D341Med (cell line): ENCODE measurements around the gene LAMB1.

ENCODE experiments used
- DNase-seq: peaks from one replicate; pipeline ENCODE4 v3.0.0; 2012; ENCODE audit warnings: low spot score

The LAMB1 gene

GRCh38 chr7:107998660-107999480 lies 4.1 kb downstream of the LAMB1 start:
- DNase-seq, result no peak

- no peak for DNase-seq
Measured at GRCh38 chr7:107998150-107998549, 4.8 kb downstream of the LAMB1 start.

GRCh38 chr7:107996072-107996882 lies 6.7 kb downstream of the LAMB1 start:
- no peak for DNase-seq

GRCh38 chr7:107995184-107996071 lies 7.5 kb downstream of the LAMB1 start:
- no peak for DNase-seq

DNA sequence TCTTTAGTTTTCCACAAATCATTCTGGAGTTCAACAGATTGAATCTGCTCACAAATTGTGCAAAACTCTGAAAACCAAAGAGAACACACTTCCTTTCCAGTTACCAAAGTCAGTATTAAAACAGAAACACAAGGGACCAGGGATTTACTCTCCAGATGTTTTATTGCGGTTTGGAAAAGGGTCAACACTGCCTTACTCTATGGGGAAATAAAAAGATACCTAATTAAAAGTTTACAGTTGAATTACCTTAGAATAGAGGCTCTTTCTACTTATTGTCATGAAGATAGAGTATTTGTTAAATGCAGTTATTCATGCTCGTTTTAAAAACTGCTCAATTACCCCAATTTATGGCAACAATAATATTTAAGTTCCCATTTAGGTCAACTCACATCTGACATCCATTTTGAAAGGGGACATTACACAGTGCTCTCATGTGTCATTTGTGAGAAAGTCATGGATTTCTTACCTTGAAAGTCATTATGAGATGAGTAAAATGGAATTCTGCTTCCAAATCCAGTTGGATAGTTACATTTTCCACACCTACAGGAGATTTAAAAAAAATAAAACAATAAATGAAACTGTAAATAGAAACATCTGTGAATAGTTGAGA lies 8.4 kb downstream of the LAMB1 start:
- no peak for DNase-seq

DNA sequence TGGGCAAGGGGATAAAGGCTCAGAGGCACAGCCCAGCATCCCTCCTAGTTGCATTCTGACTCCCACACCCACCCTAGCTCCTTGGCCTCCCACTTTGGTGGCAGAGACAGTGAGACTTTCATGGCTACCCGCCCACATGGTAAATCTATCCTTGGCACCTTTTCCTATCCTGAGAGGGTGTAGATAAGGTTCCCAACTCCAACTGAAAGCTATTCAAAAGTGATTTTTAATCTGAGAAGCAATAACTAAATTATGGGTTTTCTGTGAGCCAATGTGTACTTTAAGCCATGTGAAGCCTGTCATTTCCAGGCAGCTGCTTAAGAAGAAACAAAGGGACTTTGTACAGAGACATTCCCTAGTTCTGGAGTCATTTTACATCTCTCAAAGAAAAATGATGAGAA lies 9.1 kb downstream of the LAMB1 start:
- DNase-seq, result no peak

DNA sequence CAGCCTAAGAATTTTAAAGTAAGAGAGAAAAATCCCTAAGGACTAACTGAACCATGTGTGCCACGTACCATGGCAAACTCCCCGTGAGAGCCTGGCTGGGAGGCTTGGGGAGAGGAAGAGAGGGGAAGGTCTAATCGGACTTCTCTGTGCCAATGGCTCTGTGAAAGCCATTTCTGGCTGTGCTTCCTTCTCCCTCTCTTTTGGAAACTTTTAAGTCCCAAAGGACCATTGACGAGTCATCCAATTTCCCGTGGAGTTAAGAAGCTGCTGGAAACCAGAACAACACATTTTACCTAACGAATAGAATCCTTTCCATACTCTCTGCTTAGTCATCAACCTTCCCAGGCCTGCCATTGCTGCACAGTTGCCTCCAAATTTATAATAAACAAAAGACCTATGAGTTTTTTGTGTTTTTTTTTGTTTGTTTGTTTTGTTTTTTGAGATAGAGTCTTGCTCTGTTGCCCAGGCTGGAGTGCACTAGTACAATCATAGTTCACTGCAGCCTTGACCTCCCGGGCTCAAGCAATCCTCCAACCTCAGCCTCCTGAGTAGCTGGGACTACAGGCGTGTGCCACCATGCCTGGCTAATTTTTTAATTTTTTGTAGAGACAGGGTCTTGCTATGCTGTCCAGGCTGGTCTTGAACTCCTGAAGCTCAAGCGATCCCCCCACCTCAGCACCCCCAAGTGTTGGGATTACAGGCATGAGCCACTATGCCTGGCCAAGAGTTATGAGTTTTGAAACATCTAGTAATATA lies 13.2 kb downstream of the LAMB1 start:
- no peak for DNase-seq

- DNase-seq, result no peak
Measured at GRCh38 chr7:107982918-107983389, 20.0 kb downstream of the LAMB1 start.

- DNase-seq, result no peak
Measured at GRCh38 chr7:107982042-107982840, 20.7 kb downstream of the LAMB1 start.

- no peak for DNase-seq
Measured at GRCh38 chr7:107981466-107981865, 21.5 kb downstream of the LAMB1 start.

DNA sequence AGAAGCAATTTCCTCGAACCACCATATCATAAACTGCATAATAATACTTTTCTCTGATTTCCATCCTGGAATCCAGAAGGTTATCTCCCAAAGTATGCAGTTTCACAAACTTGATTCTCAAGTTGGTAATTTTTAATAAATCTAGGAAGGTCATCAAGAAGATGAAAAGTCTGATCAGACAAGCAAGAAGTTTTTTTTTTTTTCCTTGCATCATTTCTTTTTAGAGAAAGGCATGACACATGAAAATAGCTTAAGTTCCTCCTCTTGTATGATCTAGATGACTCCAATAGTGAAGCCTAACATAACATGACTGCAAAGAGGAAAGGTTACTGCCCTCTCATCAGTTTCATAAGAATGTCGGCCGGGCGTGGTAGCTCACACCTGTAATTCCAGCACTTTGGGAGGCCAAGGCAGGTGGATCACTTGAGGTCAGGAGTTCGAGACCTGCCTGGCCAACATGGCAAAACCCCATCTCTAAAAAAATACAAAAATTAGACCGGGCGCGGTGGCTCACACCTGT lies 22.2 kb downstream of the LAMB1 start:
- DNase-seq, result no peak

DNA sequence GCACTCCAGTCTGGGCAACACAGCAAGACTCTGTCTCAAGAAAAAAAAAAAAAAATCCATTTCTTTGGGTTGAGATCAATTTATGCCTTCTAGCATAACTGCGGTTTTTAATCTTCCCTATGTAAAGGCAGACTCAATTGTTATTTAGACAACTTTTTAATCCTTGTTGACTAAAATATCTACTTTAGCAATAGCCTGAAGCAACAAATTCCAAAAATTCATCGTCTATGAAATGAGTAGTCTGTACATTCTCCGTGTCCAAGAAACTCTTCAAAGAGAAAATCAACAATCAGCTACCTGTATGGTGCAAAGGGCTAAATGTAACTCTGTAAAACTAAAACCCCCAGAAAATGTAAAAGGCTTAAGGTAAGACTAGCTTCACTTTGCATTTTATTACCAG lies 22.8 kb downstream of the LAMB1 start:
- no peak for DNase-seq

DNA sequence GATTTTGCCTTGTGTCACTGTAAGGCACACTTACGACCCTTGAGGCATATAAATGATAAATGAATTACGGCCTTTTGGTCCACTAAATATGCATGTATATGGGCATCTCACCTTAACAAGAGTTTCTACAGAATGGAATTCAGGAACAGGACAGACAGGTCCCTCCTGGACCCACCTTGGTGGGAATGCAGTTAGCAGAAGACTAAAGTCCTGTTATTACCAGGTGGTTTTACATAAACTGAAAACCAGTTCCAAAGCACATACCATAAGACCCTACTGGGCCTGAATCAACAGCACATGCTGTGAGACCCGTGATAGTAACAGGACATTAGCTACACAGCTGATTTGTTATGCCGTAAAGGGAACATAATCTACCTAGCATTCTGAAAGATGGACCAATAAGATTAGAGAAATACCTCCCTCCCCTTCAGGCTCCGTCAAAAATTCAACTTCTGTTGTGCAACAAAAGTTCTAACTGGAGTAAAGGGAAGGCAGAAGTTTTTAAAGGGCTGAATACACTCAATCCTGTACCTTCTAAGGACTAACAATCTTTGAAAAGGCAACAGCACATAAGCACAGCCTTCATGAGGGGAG lies 24.0 kb downstream of the LAMB1 start:
- DNase-seq, result no peak

DNA sequence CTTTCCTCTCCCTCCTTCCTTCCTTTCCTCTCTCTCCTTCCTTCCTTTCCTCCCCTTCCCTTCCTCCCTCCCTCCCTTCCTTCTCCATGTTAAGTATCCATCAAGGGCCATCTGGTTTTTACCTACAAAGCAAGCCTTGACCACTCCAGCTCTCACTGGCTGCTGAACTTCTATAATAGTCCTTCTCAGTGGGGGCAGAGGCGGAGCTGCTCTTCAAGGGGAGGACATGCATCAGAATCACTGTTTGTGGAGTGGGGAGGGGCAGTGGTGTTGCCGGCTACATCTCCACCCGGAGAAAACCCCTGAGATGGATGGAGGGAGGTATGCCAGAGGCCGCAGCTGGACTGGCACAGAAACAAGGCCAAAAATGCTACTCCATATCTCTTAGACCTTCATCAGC lies 25.9 kb downstream of the LAMB1 start:
- DNase-seq, result no peak

- DNase-seq, result no peak
Measured at GRCh38 chr7:107976620-107977019, 26.3 kb downstream of the LAMB1 start.

DNA sequence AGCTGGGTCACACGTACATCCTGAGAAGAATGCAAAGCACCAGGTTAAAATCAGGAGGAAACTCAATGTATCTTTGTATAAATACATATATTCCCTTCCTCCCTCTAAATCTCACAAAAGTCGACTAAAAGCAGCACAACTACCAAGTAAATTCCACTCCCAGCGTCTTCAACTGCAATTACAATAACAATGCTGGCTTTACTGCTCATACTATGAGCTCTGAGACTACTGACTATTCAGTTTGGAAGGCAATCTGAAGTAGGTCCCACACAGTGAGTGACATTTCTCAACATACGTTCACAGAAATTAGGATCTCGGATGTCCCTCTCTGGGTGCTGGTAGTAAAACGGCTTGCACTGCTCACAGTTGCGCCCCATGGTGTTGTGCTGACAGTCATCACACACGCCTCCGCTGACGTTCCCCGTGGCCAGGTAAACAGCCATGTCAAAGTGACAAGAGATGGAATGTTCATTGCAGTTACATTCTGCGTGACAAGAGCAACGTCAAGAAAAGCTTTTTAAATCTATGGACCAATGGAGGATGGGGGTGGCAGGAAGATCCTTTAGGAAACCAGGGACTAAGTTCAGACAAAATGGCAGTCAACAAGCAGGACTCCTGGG lies 27.5 kb downstream of the LAMB1 start:
- DNase-seq, result no peak

- DNase-seq, result no peak
Measured at GRCh38 chr7:107973861-107974260, 29.1 kb downstream of the LAMB1 start.

DNA sequence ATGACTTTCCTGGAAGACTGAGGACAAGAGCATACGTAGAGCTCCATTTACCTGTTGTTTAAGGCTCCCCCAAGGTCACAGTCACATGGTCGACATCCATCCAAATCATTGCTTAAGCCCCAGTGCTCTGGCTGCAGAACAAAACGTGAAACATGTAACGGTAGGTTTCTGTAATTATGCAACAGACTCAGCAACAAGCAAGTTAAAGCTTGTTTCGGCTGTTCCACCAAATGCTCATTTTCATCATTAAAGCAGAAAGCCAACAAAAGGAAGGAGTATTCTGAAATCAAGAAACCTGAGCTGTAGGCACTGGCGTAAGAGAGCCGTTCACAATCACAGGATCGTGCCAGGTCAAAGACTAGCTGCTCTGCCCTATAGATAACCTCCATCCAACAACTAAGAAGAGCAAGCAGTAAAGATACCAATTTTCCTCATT lies 30.0 kb downstream of the LAMB1 start:
- no peak for DNase-seq

DNA sequence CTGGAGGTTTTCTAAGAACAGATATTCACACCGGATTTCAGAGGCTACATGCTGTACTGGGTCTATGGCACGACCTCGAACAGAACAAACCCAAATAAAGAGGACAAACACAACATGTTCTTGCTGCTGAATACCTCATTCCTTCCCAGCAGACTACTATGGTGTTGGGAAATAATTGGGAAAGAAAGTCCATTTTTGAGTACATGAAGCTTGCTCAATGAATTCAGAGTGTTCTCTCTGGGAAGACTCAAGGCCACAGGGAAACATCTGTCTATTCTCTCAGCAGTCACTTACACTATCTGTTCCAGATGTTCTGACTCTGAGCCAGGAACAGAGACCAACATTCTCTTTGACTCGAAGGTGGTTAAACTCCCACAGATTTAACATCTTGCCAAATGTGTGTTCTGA lies 30.9 kb downstream of the LAMB1 start:
- no peak for DNase-seq
